ENCODE data around the gene COL4A6.

DNA sequence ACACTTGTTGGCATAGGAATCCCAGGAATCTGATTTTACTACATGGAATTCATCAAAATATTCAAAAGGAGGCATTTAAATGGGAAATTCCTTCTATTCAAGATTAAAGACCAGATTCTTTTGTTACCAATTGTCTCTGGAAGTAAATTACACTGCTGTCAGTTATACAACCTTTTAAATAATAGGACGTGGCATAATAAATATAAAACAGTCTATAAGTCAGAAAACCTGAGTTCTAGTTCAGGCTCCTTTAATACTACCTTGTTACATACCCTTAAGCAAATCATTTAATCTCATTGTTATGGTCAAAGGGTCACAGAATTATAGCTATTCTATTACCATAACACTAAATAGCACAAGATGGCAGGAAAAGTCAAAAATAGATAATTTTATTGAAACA, 18.8 kb downstream of the COL4A6 start:
- no peak for TF ChIP-seq SUPT20H (IDR thresholded peaks at IDR 0.05; ENCODE audit: borderline replicate concordance, control insufficient read depth, low read depth, low read length)
- no peak for TF ChIP-seq ZBED1 (IDR thresholded peaks at IDR 0.05; ENCODE audit: borderline replicate concordance)
- TF ChIP-seq, protein P1, sequence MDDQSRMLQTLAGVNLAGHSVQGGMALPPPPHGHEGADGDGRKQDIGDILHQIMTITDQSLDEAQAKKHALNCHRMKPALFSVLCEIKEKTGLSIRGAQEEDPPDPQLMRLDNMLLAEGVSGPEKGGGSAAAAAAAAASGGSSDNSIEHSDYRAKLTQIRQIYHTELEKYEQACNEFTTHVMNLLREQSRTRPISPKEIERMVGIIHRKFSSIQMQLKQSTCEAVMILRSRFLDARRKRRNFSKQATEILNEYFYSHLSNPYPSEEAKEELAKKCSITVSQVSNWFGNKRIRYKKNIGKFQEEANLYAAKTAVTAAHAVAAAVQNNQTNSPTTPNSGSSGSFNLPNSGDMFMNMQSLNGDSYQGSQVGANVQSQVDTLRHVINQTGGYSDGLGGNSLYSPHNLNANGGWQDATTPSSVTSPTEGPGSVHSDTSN (IDR thresholded peaks at IDR 0.05; ENCODE audit: insufficient replicate concordance, low read depth, low read length): no peak
- TF ChIP-seq, protein P2, sequence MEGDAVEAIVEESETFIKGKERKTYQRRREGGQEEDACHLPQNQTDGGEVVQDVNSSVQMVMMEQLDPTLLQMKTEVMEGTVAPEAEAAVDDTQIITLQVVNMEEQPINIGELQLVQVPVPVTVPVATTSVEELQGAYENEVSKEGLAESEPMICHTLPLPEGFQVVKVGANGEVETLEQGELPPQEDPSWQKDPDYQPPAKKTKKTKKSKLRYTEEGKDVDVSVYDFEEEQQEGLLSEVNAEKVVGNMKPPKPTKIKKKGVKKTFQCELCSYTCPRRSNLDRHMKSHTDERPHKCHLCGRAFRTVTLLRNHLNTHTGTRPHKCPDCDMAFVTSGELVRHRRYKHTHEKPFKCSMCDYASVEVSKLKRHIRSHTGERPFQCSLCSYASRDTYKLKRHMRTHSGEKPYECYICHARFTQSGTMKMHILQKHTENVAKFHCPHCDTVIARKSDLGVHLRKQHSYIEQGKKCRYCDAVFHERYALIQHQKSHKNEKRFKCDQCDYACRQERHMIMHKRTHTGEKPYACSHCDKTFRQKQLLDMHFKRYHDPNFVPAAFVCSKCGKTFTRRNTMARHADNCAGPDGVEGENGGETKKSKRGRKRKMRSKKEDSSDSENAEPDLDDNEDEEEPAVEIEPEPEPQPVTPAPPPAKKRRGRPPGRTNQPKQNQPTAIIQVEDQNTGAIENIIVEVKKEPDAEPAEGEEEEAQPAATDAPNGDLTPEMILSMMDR (IDR thresholded peaks at IDR 0.05 in 2 of 3, conservative IDR thresholded peaks at IDR 0.05 in 1 of 3; ENCODE audit: control insufficient read depth in 2 of 3, extremely low read depth in 1 of 3, insufficient read depth in 1 of 3, low read depth in 3 of 3, low read length in 3 of 3): no peak
- TF ChIP-seq KDM1A (IDR thresholded peaks at IDR 0.05; ENCODE audit: borderline replicate concordance): no peak
- TF ChIP-seq, protein P3, sequence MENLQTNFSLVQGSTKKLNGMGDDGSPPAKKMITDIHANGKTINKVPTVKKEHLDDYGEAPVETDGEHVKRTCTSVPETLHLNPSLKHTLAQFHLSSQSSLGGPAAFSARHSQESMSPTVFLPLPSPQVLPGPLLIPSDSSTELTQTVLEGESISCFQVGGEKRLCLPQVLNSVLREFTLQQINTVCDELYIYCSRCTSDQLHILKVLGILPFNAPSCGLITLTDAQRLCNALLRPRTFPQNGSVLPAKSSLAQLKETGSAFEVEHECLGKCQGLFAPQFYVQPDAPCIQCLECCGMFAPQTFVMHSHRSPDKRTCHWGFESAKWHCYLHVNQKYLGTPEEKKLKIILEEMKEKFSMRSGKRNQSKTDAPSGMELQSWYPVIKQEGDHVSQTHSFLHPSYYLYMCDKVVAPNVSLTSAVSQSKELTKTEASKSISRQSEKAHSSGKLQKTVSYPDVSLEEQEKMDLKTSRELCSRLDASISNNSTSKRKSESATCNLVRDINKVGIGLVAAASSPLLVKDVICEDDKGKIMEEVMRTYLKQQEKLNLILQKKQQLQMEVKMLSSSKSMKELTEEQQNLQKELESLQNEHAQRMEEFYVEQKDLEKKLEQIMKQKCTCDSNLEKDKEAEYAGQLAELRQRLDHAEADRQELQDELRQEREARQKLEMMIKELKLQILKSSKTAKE (IDR thresholded peaks at IDR 0.05; ENCODE audit: low read depth, poor library complexity, severe bottlenecking): no peak
- no peak for TF ChIP-seq MYC (IDR thresholded peaks at IDR 0.05; ENCODE audit: insufficient read depth, insufficient read length, insufficient replicate concordance, low read length, severe bottlenecking)
- TF ChIP-seq EP300 (IDR thresholded peaks at IDR 0.05; ENCODE audit: borderline replicate concordance in 1 of 2, control insufficient read depth in 1 of 2, low read depth in 2 of 2, low read length in 2 of 2): no peak
- no peak for TF ChIP-seq PAX5 (IDR thresholded peaks at IDR 0.05; ENCODE audit: borderline replicate concordance, low read depth, low read length)
- no peak for TF ChIP-seq RFX5 (IDR thresholded peaks at IDR 0.05; ENCODE audit: low read depth, low read length)
- no peak for TF ChIP-seq JUND (IDR thresholded peaks at IDR 0.05; ENCODE audit: low read depth, low read length)
- TF ChIP-seq POLR2A (IDR thresholded peaks at IDR 0.05; ENCODE audit: low read depth, low read length): no peak
- no peak for TF ChIP-seq ZNF24 (IDR thresholded peaks at IDR 0.05)
- TF ChIP-seq, protein P4, sequence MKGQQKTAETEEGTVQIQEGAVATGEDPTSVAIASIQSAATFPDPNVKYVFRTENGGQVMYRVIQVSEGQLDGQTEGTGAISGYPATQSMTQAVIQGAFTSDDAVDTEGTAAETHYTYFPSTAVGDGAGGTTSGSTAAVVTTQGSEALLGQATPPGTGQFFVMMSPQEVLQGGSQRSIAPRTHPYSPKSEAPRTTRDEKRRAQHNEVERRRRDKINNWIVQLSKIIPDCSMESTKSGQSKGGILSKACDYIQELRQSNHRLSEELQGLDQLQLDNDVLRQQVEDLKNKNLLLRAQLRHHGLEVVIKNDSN (IDR thresholded peaks at IDR 0.05; ENCODE audit: borderline replicate concordance, extremely low read length, insufficient read depth, low read depth, low read length): no peak
